Thyroid gland (tissue), 4 donors: ENCODE data around the gene ATE1.

Experiments used
- POLR2A ChIP-seq, 2 donors: fragments of 450-650 bp; IDR thresholded peaks; one replicate each; pipeline ENCODE4 v1.6.1; 2017; ENCODE audit warnings: antibody characterized with exemption in 2 of 2, mild to moderate bottlenecking in 2 of 2, moderate library complexity in 1 of 2
- TF ChIP-seq, protein P1 (sequence below), 6 experiments: fragments of 200-600 bp in 3 of 6; fragments of 450-650 bp in 3 of 6; sonication (generic) in 3 of 6; IDR thresholded peaks; one replicate each; pipeline ENCODE4 v1.5.1; 2016 to 2019; ENCODE audit warnings: antibody characterized with exemption in 6 of 6, mild to moderate bottlenecking in 2 of 6, inconsistent platforms in 1 of 6, moderate library complexity in 1 of 6

DNA sequence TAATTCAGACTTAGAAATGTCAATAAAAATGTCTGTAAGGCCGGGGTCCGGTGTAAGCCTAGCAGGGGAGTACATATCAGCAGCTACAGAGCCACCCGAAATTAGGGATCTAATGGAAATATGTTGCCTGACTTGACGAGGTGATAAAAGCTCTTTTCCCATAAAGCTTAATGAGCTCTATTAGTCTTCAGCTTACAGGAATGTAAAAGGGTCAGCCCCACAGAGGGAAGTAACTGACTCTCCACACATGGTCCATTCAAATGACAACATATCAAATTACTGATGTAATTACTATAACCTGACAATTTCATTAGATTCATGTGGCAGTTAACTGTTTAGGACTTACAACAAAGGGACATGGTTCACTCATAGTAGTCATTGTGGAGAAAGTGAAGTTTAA, 62.3 kb downstream of the ATE1 start:
- TF ChIP-seq, protein P1, sequence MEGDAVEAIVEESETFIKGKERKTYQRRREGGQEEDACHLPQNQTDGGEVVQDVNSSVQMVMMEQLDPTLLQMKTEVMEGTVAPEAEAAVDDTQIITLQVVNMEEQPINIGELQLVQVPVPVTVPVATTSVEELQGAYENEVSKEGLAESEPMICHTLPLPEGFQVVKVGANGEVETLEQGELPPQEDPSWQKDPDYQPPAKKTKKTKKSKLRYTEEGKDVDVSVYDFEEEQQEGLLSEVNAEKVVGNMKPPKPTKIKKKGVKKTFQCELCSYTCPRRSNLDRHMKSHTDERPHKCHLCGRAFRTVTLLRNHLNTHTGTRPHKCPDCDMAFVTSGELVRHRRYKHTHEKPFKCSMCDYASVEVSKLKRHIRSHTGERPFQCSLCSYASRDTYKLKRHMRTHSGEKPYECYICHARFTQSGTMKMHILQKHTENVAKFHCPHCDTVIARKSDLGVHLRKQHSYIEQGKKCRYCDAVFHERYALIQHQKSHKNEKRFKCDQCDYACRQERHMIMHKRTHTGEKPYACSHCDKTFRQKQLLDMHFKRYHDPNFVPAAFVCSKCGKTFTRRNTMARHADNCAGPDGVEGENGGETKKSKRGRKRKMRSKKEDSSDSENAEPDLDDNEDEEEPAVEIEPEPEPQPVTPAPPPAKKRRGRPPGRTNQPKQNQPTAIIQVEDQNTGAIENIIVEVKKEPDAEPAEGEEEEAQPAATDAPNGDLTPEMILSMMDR (IDR thresholded peaks at IDR 0.05) = no peak
- no peak for TF ChIP-seq POLR2A (IDR thresholded peaks at IDR 0.05)
